ENCODE data around the gene AP1B1.

AP1B1 gene

GRCh38 chr22:29313126-29313575 is 75.2 kb downstream of the AP1B1 start:
- no peak for DNase-seq (ENCODE audit: low spot score)

GRCh38 chr22:29312218-29313125 is 75.9 kb downstream of the AP1B1 start:
- no peak for DNase-seq (ENCODE audit: low spot score)

- DNase-seq (ENCODE audit: low spot score): no peak
These were observed 76.7 kb downstream of the AP1B1 start for GRCh38 chr22:29311464-29312217.

DNA sequence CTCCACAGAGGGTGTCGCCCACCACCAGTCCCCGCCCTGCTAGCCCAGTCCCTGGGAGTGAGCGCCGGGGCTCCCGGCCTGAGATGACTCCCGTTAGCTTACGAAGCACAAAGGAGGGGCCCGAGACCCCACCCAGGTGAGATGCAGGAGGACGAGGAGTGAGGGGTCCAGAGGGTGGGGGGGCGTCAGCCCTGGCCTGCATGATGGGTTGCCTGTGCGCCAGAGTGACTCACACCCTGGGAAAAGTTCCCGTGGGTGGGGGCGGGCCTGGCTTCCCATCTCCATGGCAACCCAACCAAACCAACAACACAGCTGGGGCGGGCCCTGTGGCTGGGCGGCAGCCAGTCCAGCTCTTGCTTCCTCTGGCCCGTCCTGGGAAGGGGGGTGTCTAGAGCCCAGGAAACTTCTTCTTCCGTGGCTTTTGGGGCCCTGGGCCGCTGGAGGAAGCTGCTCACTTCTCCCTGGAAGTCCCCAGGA is 77.5 kb downstream of the AP1B1 start:
- peak; percentile 95 for DNase-seq (ENCODE audit: low spot score)

DNA sequence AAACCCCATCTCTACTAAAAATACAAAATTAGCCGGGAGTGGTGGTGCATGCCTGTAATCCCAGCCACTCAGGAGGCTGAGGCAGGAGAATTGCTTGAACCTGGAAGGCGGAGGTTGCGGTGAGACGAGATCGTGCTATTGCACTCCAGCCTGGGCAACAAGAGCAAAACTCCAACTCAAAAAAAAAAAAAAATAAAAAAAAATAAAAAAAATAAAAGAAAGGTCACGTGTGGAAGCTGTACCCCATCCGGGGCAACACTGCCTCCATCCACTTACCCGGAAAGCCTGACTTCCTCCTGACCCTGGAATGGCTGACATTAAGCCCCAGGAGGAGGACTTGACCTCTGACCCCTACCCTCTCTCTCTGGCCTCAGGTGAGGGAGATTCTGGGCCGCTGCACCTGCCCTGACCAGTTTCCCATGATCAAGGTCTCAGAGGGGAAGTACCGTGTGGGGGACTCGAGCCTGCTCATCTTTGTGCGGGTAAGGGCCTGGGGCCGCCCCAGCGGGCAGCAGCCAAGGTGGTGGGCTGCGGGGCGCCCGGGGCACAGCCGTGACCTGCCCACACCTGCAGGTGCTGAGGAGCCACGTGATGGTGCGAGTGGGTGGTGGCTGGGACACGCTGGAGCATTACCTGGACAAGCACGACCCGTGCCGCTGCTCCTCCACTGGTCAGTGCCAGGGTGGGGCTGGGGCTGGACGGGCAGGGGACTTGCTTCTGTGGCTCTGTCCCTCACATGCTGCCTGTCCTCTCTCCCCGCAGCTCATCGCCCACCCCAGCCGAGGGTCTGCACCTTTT is 78.1 kb downstream of the AP1B1 start:
- DNase-seq (ENCODE audit: low spot score): no peak

GRCh38 chr22:29309332-29310064 is 78.9 kb downstream of the AP1B1 start:
- no peak for DNase-seq (ENCODE audit: low spot score)

DNA sequence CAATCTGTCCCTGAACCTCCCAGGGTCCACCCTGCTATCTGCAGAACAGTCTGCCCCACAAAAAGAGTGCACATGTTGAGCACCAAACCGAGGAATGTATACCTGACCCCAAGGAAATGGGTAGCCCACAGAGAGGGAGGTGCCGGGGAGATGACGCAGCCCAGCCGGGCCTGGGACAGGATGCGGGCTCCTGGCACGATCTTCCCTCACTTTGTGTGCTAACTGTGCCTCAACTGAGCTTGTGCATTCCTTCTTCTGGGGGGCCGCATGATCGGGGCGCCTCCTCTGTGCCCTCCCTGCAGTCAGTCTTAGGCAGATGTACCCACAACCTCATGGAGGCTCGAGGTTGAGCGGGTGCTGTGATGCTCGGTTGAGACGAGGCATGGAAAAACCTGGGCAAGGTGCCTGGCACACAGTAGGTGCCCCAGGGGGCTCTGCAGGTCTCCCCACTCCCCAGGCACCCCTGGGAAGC is 79.5 kb downstream of the AP1B1 start:
- no peak for DNase-seq (ENCODE audit: low spot score)

DNA sequence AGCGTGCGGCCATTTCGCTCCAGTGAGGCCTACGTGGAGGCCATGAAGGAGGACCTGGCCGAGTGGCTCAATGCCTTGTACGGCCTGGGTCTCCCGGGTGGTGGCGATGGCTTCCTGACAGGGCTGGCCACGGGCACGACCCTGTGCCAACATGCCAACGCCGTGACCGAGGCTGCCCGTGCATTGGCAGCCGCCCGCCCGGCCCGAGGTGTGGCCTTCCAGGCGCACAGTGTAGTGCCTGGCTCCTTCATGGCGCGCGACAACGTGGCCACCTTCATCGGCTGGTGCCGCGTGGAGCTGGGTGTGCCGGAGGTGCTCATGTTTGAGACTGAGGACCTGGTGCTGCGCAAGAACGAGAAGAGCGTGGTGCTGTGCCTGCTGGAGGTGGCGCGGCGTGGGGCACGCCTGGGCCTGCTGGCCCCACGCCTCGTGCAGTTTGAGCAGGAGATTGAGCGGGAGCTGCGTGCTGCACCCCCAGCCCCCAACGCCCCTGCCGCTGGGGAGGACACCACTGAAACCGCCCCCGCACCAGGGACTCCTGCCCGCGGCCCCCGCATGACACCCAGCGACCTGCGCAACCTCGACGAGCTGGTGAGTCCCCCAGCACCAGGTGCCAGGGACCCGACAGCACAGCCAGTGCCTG is 80.1 kb downstream of the AP1B1 start:
- DNase-seq (ENCODE audit: low spot score): no peak

- DNase-seq (ENCODE audit: low spot score): no peak
These were observed 80.7 kb downstream of the AP1B1 start for GRCh38 chr22:29307596-29308147.

- peak; percentile 75 for DNase-seq (ENCODE audit: low spot score)
These were observed 81.4 kb downstream of the AP1B1 start for GRCh38 chr22:29306835-29307595.

DNA sequence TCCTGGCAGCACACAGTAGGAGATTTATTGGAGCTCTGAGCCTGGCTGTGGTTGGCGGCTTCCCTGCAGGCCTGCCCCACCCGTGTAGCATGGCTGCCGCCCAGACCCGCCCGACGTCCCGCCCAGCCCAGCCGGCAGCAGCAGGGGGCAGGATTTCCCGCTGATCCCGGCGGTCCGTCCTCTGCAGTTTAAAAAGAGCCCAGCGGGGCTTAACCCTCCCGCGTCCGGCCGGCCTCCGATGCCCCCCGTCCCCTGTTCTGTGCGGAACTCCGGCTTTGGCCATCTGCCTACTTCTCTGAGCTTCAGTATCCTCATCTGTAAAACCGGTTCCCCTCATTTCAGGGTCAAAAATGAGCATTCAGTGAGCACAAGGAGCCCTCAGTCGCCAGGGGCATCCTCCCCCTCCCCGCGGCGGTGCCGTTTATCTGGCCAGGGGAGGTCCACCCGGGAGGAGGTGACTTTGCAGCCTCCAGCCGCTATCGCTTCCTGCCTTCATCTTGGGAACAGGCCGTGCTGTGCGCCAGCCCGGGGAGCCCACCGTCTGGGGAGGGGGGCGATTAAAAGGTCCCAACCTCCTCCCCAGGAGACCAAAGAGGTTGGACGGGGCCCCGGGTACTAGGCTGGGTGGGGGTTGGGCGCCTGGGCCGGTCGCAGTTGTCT is 82.1 kb downstream of the AP1B1 start, which contains the start of gene GAS2L1:
Gene GAS2L1, plus strand, starts transcription at position 476 of the 660 bp plus-strand sequence. CDS start 1,456 bp downstream, outside the sequence.
- DNase-seq (ENCODE audit: low spot score): peak; percentile 84

- no peak for DNase-seq (ENCODE audit: low spot score)
These were observed 82.6 kb downstream of the AP1B1 start for GRCh38 chr22:29305836-29306174.

DNA sequence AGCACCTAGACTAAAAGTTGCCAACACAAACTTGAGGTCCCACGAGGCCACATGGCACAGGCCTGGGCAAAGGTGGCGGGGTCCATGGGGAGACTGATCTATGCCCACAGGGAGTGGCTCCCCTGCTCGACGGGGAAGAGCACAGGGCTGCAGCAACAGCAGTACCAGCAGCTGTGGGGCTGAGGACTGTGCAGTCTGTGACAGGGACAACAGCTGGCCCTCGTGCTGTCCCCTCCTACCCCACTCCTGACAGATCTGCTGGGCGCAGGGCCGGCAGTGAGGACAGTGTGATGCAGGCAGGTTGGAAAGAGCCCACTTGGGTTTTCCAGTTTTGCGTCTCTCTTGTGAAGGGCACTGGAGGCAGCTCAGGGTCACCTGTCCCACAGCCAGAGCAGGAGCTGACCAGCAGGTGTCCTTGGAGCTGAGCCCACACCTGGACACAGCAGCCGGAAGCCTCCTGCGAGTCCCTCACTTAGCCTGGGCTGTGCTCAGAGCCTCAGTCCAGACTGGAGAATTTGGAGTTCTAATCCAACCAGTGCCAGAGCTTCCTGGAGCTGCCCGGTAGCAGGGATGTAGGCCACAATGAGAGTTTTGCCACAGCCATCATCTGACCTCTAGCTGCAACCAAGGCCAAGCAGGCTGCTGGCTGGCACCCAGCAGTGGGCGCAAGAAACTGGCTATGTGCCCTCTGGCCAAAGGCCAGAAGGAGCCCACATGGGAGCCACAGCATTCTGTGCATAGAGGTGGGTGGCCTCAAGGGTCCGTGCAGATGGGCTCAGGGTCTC is 85.5 kb downstream of the AP1B1 start:
- no peak for DNase-seq (ENCODE audit: low spot score)

- no peak for DNase-seq (ENCODE audit: low spot score)
These were observed 86.0 kb downstream of the AP1B1 start for GRCh38 chr22:29302402-29302680.

DNA sequence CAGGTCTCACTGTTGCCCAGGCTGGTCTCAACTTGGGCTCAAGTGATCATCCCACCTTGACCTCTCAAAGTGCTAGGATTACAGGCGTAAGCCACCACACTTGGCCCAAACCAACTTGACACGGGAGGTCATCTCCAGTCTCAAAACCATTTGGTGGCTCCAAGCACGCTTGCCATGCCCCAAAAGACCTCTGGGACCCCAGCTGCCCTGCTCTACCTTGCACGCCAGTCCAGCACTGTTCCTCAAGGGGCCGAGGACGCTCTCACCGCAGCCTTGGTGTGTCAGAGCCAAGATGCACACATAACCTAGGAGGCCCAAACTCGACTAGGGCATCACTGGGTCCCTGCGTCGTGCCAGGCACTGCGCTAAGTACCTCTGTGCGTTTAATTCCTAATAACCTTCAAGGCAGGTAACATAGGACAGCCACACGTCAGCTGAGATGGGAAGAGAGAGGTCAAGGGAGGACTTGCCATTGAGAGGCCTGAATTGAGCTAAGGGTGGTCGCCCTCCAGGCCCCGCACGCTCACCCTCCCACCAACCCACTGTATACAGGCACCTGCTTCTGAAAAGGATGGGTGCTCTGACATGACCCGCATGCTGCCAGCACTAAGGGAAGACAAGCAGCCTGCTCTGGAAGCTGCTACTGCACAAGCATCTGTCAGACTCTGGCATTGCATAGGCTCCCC is 86.5 kb downstream of the AP1B1 start:
- DNase-seq (ENCODE audit: low spot score): no peak

GRCh38 chr22:29300807-29301601 is 87.4 kb downstream of the AP1B1 start:
- no peak for DNase-seq (ENCODE audit: low spot score)

GRCh38 chr22:29300467-29300806 is 87.9 kb downstream of the AP1B1 start:
- DNase-seq (ENCODE audit: low spot score): no peak

Measured in RKO (cell line).